ENCODE data around the gene TECTB.

GRCh38 chr10:112236486-112236885 is 46.7 kb upstream of the TECTB start:
- TF ChIP-seq SUZ12 (IDR thresholded peaks at IDR 0.05; ENCODE audit: extremely low read depth, insufficient read depth, insufficient read length) (no peak), YY1 (IDR thresholded peaks at IDR 0.05; ENCODE audit: insufficient read depth, insufficient read length) (no peak)
